GM10266 (cell line): Measurements from ENCODE around the gene TCFL5.

ENCODE experiments used
- DNase-seq: peaks from one replicate; pipeline ENCODE4 v3.0.0; 2012; ENCODE audit errors: extremely low spot score
- CTCF ChIP-seq: IDR thresholded peaks from 2 replicates; pipeline ENCODE4 v1.5.1; 2012; ENCODE audit warnings: mild to moderate bottlenecking, low read depth; ENCODE audit not compliant: control insufficient read depth, insufficient read depth; ENCODE audit errors: missing control alignments

TCFL5 gene

GRCh38 chr20:62826646-62827310, 34.8 kb downstream of the TCFL5 start:
- TF ChIP-seq CTCF = no peak
- no peak for DNase-seq

DNA sequence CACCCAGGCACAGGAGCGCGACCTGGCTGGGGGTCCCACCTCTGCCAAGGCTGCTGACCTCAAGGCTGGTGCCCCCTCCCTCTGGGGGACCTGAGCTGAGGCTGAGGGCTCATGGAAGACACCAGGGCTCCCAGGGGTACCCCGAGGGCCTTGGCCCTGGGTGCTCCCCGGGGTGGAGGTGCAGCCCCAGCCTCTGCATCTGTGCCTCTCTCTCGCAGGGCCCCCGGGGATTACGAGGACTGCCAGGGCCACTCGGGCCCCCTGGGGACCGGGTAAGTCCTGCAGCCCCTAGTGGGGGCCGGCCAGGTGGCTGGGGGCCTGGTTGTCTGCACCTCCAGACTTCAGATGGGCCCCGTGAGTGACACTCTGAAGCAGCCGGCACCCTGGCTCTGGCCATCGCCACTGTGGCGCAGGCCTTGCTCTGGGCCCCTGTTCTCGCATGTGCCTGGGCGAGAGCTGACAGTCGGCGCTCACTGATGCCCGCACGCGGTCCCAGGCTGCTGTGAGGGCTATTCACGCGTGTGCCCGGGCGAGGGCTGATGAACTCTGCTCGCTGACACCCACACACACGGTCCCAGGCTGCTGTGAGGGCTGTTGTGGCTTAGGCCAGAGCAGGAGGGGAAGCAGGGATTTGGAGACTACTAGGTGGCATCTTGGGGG, 35.5 kb downstream of the TCFL5 start:
- TF ChIP-seq CTCF = no peak
- no peak for DNase-seq

DNA sequence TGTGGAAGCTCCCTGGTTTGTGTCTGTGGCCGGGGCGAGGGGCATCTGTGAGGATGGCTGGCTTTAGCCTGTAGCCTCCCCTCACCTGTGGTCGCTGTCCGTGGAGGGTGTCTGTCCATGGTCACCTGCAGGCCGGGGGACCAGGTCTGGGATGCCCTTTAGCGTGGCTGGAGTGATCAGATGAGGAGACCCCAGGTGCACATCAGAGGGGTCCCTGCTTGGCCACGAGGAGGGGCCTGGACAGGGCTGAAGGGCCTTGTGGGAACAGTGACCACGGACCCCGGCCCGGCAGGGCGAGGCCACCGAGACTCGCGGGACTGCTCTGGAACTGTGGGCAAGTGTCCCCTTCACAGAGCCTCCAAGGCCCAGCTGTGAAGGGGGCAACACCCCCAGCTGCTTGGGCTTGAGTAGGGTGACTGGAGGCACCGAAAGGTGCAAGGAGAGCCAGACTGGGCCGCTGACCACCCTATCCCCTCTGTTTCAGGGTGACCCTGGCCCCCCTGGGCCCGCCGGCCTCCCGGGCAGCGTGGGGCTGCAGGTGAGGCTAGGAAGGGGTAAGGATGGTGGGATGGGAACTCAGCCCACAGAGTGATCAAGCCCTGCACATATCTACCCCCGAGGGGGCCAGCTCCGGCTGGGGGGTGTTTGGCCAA, 36.2 kb downstream of the TCFL5 start:
- TF ChIP-seq CTCF = no peak
- no peak for DNase-seq

- no peak for TF ChIP-seq CTCF
- no peak for DNase-seq
These were observed 36.9 kb downstream of the TCFL5 start for GRCh38 chr20:62824476-62825332.

DNA sequence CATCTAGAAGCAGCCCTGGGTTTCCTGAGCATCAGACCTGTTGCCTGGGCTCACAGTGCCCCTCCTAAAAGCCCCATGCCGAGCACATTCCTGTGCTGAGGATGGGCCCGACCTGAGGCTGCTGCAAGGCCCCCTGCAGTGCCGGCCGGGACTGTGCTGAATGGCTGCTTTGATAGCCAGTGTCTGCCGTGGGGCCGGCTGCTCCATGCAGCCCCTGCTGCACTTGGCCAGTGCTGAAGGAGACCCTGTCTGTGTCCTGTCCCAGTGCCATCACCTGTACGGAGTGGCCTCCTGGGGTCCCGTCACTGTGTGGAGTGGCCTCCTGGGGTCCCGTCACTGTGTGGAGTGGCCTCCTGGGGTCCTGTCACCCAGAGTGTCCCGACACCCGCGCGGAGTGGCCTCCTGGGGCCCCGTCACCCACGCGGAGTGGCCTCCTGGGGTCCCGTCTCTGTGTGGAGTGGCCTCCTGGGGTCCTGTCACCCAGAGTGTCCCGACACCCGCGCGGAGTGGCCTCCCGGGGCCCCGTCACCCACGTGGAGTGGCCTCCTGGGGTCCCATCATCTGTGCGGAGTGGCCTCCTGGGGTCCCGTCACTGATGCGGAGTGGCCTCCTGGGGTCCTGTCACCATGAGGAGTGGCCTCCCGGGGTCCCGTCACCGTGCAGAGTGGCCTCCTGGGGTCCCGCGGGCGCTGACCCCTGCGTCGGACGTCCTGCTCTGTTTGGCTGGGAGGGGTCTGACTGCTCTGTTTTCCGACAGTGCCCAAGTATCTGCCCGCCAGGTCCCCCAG, 37.7 kb downstream of the TCFL5 start:
- TF ChIP-seq CTCF = no peak
- no peak for DNase-seq

- peak; percentile 62 for TF ChIP-seq CTCF
- DNase-seq = peak; percentile 82
These were observed 38.6 kb downstream of the TCFL5 start for GRCh38 chr20:62822788-62823651.
